Thoracic aorta endothelial cell (primary cell): ENCODE measurements around the gene USP8. TPM values are rescaled to one million over a fixed set of nuclear protein-coding genes. Genes with fewer than 3 reads are reported as not detected.
A peak's percentile ranks its signal among the peaks of the same experiment; 100 is the strongest.

Source experiments
- small RNA-seq: library from RNA; depleted of rRNA; stranded (forward); fragments of <200 nt; gene quantifications from one replicate; pipeline ENCODE3, GENCODE V24; 2012
- total RNA-seq: library from RNA; depleted of rRNA; stranded (reverse); fragments of >200 nt; gene quantifications from 2 replicates; pipeline ENCODE4 v1.2.3, GENCODE V29; 2012

Gene USP8
- total RNA-seq: 63.3 and 73.4 TPM in 2 replicates

GRCh38 chr15:50424066-50424890, at the start of gene USP8:
Gene USP8 (plus strand): TSS chr15:50424405. CDS start chr15:50439074, 14,669 bp downstream.

DNA sequence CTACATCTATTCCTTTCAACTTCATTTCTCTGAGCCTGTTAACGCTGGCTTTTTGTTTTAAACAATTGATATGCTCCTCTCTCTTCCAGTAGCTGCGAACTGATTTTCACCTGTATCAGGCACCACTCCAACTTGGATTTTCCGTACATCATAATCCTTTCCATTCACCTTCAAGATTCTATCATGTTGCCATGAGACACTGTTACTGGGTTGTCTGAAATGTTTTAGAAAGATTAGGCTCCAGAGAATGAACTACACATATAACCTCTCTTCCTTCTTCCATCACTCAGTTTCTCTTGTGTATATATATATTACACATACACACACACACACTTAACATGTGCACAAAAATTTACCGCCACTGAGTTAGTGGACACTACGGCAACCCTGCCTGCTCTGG, 122.4 kb downstream of the USP8 start, which contains the start of gene USP50:
USP50 (minus strand) TSS at position 101 of the 400 bp plus-strand sequence. CDS start 141 bp downstream, outside the sequence.

Small RNAs within 50 kb of the gene (small RNA-seq; reads per million reads assigned to genes)
- 0.70 reads per million, percentile 4 among the genes with 10 or more reads in this experiment for gene RNA5SP395

Other genes starting within 250 kb of the USP8 start
- 0.07 TPM in 1 of 2 replicates, not detected in the other for gene SLC27A2, start 242.2 kb upstream of the USP8 start, total RNA-seq
- not detected in 2 replicates for gene HDC, start 158.7 kb upstream of the USP8 start, total RNA-seq
- 88.3 and 95.9 TPM in 2 replicates for gene GABPB1, start 69.2 kb upstream of the USP8 start, total RNA-seq
- gene USP50, start 122.3 kb downstream of the USP8 start, total RNA-seq: 0.14 and 0.40 TPM in 2 replicates